ENCODE results near the gene SZRD1. TPM values are rescaled to one million over a fixed set of nuclear protein-coding genes. Genes with fewer than 3 reads are reported as not detected.
A peak's percentile ranks its signal among the peaks of the same experiment; 100 is the strongest.

SZRD1 gene
- total and polyA plus RNA-seq, 2 experiments from 2014 or later, result 61.1 to 92.6 TPM

GRCh38 chr1:16391411-16391810 lies 24.4 kb downstream of the SZRD1 start:
- TF ChIP-seq EZH2 (IDR thresholded peaks at IDR 0.05; ENCODE audit: insufficient read depth, poor library complexity, severe bottlenecking) (no peak), EZH2phosphoT487 (IDR thresholded peaks at IDR 0.05; ENCODE audit: insufficient read depth, low read depth) (no peak)
- Histone ChIP-seq H3K27me3 (replicated peaks; ENCODE audit: insufficient read depth) (no peaks in the 10 kb centered on the region), H3K27ac (no peak overlapping the region), H3K9ac (no peak overlapping the region), H3K79me2 (ENCODE audit: insufficient read depth) (peaks cover 99% of the 10 kb centered on the region), H3K9me2 (ENCODE audit: insufficient read depth) (no peaks in the 10 kb centered on the region), H4K20me1 (ENCODE audit: insufficient read depth) (peaks cover 12% of the 10 kb centered on the region), H3K4me2 (ENCODE audit: unreplicated experiment) (no peak overlapping the region), H2AFZ (no peak overlapping the region), H3K9me3 (ENCODE audit: low read depth) (no peaks in the 10 kb centered on the region), H3K4me1 (ENCODE audit: insufficient read depth) (peaks cover 32% of the 10 kb centered on the region), H3K4me3 (no peak overlapping the region), H3K36me3 (ENCODE audit: low read depth) (peaks cover 9% of the 10 kb centered on the region; the same call in 1 of the 2 replicates), H3F3A (ENCODE audit: insufficient read depth) (peaks cover 25% of the 10 kb centered on the region)
- no peak for DNase-seq
- in situ Hi-C loops (cut with MboI), result no loop called here
- 82 to 85% methylated on average over 3 of the region's 3 CpGs for WGBS, 2 experiments (ENCODE audit: low coverage in 1 of 2, low lambda C conversion rate in 2 of 2, missing lambda C conversion rate in 2 of 2)

GRCh38 chr1:16392740-16393569 lies 25.9 kb downstream of the SZRD1 start:
- no peaks in the 10 kb centered on the region for H3K9me3 ChIP-seq (ENCODE audit: low read depth)
- H3K9ac ChIP-seq, result no peak overlapping the region
- no peak overlapping the region for H3K4me3 ChIP-seq
- no peak overlapping the region for H3K27ac ChIP-seq
- 79 to 81% methylated on average over 16 to 21 of the region's 21 CpGs for WGBS, 2 experiments (ENCODE audit: low coverage in 1 of 2, low lambda C conversion rate in 2 of 2, missing lambda C conversion rate in 2 of 2)
- H3K36me3 ChIP-seq (ENCODE audit: low read depth), result peaks cover 9% of the 10 kb centered on the region; the same call in 1 of the 2 replicates
- no peak overlapping the region for H2AFZ ChIP-seq
- H3K9me2 ChIP-seq (ENCODE audit: insufficient read depth), result no peaks in the 10 kb centered on the region
- H3K27me3 ChIP-seq (replicated peaks; ENCODE audit: insufficient read depth), result no peaks in the 10 kb centered on the region
- H3K79me2 ChIP-seq (ENCODE audit: insufficient read depth), result peaks cover 89% of the 10 kb centered on the region
- no peak overlapping the region for H3K4me2 ChIP-seq (ENCODE audit: unreplicated experiment)
- TF ChIP-seq EZH2 (IDR thresholded peaks at IDR 0.05; ENCODE audit: insufficient read depth, poor library complexity, severe bottlenecking) (no peak), EZH2phosphoT487 (IDR thresholded peaks at IDR 0.05; ENCODE audit: insufficient read depth, low read depth) (no peak)
- in situ Hi-C loops (cut with MboI), result no loop called here
- peaks cover 27% of the 10 kb centered on the region for H3K4me1 ChIP-seq (ENCODE audit: insufficient read depth)
- H4K20me1 ChIP-seq (ENCODE audit: insufficient read depth), result peaks cover 12% of the 10 kb centered on the region
- peak; percentile 40 for DNase-seq
- H3F3A ChIP-seq (ENCODE audit: insufficient read depth), result peaks cover 15% of the 10 kb centered on the region; the same call in 1 of the 2 replicates

DNA sequence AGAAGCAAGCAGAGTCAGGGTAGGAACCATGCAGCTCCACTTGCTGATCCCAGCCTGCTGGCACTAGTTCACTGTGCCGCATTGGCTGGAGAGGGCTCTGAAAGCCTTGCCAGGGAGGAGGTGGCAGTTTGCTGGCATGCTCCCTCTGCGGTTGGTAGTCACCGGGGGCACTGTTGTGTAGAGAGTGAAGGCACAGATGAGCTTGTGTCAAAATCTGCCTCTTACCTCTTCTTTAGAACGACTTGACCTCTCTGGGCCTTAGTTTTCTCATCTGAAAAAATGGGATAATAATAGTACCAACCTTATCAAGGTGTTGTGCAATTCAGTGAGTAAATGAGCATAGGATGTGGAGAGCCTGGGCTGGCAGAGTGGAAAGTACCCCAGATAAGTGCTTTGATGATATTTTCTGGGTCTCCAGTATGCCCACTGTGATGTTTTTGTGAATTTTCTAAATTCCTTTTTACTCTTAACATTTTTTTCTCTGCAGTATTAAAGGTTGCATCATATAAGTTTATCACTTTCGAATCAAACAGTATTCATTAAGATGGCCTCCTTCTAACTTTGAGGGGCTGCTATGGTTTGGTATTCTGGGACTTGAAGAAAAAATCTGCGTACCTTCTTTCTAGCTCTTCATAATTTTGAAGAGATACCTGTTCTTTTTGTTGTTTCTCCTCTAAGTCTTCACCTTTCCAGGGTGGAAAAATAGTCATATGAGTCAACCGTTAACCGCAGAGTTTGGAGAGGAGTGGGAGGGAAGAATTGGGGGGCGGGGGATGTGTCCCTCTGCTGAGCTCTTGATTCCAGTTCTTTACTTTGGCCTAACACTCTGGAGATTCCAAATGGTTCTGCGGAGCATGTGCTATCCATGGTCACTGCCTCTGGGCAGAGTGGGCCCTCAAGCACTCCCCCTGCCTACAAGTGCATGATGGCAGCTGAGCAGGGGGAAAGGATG lies 26.8 kb downstream of the SZRD1 start:
- no peak for DNase-seq
- TF ChIP-seq EZH2phosphoT487 (IDR thresholded peaks at IDR 0.05; ENCODE audit: insufficient read depth, low read depth) (no peak), EZH2 (IDR thresholded peaks at IDR 0.05; ENCODE audit: insufficient read depth, poor library complexity, severe bottlenecking) (no peak)
- Histone ChIP-seq H3K4me2 (ENCODE audit: unreplicated experiment) (no peak overlapping the region), H3K9me2 (ENCODE audit: insufficient read depth) (no peaks in the 10 kb centered on the region), H3K27me3 (replicated peaks; ENCODE audit: insufficient read depth) (no peaks in the 10 kb centered on the region), H3K9me3 (ENCODE audit: low read depth) (no peaks in the 10 kb centered on the region), H3K4me3 (no peak overlapping the region), H2AFZ (no peak overlapping the region), H3F3A (ENCODE audit: insufficient read depth) (0 out of 2 replicates have a peak, but pooled peaks cover 7% of the 10 kb centered on the region), H3K79me2 (ENCODE audit: insufficient read depth) (peaks cover 80% of the 10 kb centered on the region), H3K27ac (no peak overlapping the region), H3K4me1 (ENCODE audit: insufficient read depth) (peaks cover 19% of the 10 kb centered on the region), H4K20me1 (ENCODE audit: insufficient read depth) (peaks cover 8% of the 10 kb centered on the region; the same call in 1 of the 2 replicates), H3K36me3 (ENCODE audit: low read depth) (peaks cover 9% of the 10 kb centered on the region; the same call in 1 of the 2 replicates), H3K9ac (no peak overlapping the region)
- in situ Hi-C loops (cut with MboI), result no loop called here
- 92 to 93% methylated on average over 10 of the region's 10 CpGs for WGBS, 2 experiments (ENCODE audit: low coverage in 1 of 2, low lambda C conversion rate in 2 of 2, missing lambda C conversion rate in 2 of 2)

GRCh38 chr1:16394977-16395376 lies 27.9 kb downstream of the SZRD1 start:
- Histone ChIP-seq H3K9me3 (ENCODE audit: low read depth) (no peaks in the 10 kb centered on the region), H3K4me1 (ENCODE audit: insufficient read depth) (peaks cover 19% of the 10 kb centered on the region), H3K36me3 (ENCODE audit: low read depth) (peaks cover 9% of the 10 kb centered on the region; the same call in 1 of the 2 replicates), H3K9me2 (ENCODE audit: insufficient read depth) (no peaks in the 10 kb centered on the region), H3F3A (ENCODE audit: insufficient read depth) (0 out of 2 replicates have a peak, but pooled peaks cover 7% of the 10 kb centered on the region), H3K9ac (no peak overlapping the region), H2AFZ (no peak overlapping the region), H3K27me3 (replicated peaks; ENCODE audit: insufficient read depth) (no peaks in the 10 kb centered on the region), H3K79me2 (ENCODE audit: insufficient read depth) (peaks cover 70% of the 10 kb centered on the region), H3K27ac (no peak overlapping the region), H3K4me2 (ENCODE audit: unreplicated experiment) (no peak overlapping the region), H4K20me1 (ENCODE audit: insufficient read depth) (peaks cover 4% of the 10 kb centered on the region; the same call in 1 of the 2 replicates), H3K4me3 (no peak overlapping the region)
- 90 to 92% methylated on average over 13 of the region's 13 CpGs for WGBS, 2 experiments (ENCODE audit: low coverage in 1 of 2, low lambda C conversion rate in 2 of 2, missing lambda C conversion rate in 2 of 2)
- in situ Hi-C loops (cut with MboI), result no loop called here
- TF ChIP-seq EZH2 (IDR thresholded peaks at IDR 0.05; ENCODE audit: insufficient read depth, poor library complexity, severe bottlenecking), result no peak
- no peak for TF ChIP-seq EZH2phosphoT487 (IDR thresholded peaks at IDR 0.05; ENCODE audit: insufficient read depth, low read depth)
- no peak for DNase-seq
